H1 (cell line): Measurements from ENCODE around the gene TSC1.

Experiments
- CTCF ChIP-seq, 3 experiments: IDR thresholded peaks; 1 replicate in 2 of 3; 2 replicates in 1 of 3; pipeline versions ENCODE4 v1.5.1 to v1.6.1; 2011; ENCODE audit warnings: low read length in 3 of 3, mild to moderate bottlenecking in 3 of 3, inconsistent platforms in 2 of 3, low read depth in 1 of 3, moderate library complexity in 1 of 3; ENCODE audit not compliant: insufficient read depth in 1 of 3; ENCODE audit errors: control extremely low read depth in 1 of 3
- GABPA ChIP-seq: IDR thresholded peaks from 2 replicates; pipeline ENCODE4 v1.6.1; 2011; ENCODE audit warnings: mild to moderate bottlenecking, low read length, moderate library complexity, borderline replicate concordance; ENCODE audit not compliant: insufficient read depth
- POLR2A ChIP-seq, 2 experiments: IDR thresholded peaks; 1 replicate in 1 of 2; 2 replicates in 1 of 2; pipeline ENCODE4 v1.6.1; 2011; ENCODE audit warnings: low read depth in 2 of 2, low read length in 2 of 2, mild to moderate bottlenecking in 2 of 2; ENCODE audit errors: control extremely low read depth in 1 of 2

GRCh38 chr9:132945186-132946130 lies 1.0 kb upstream of the TSC1 start:
- TF ChIP-seq POLR2A (IDR thresholded peaks at IDR 0.05; ENCODE audit: control extremely low read depth in 1 of 2, low read depth in 2 of 2, low read length in 2 of 2), result no peak
- no peak for TF ChIP-seq CTCF (IDR thresholded peaks at IDR 0.05; ENCODE audit: control extremely low read depth in 1 of 3, insufficient read depth in 1 of 3, low read depth in 1 of 3, low read length in 3 of 3)
- no peak for TF ChIP-seq GABPA
